Neural cell (in vitro differentiated cells): ENCODE measurements around the gene TSACC.

ENCODE experiments used
- EP300 ChIP-seq: fragments of 450-650 bp; conservative IDR thresholded peaks from 2 replicates; pipeline ENCODE4 v1.6.1; 2014; ENCODE audit warnings: antibody characterized with exemption, mild to moderate bottlenecking, moderate library complexity; ENCODE audit not compliant: poor library complexity, severe bottlenecking
- EZH2 ChIP-seq: fragments of 200-600, 300-800 bp; shearing (Covaris generic), sonication (generic); IDR thresholded peaks from 2 replicates; pipeline ENCODE4 v1.6.1; 2014; ENCODE audit warnings: antibody characterized with exemption, low read length, borderline replicate concordance, mild to moderate bottlenecking; ENCODE audit not compliant: insufficient read depth, poor library complexity, severe bottlenecking
- POLR2AphosphoS5 ChIP-seq: IDR thresholded peaks from 2 replicates; pipeline ENCODE4 v1.6.1; 2012
- SMC3 ChIP-seq: fragments of 450-650 bp; conservative IDR thresholded peaks from 2 replicates; pipeline ENCODE4 v1.6.1; 2014; ENCODE audit warnings: antibody characterized with exemption, mild to moderate bottlenecking, moderate library complexity; ENCODE audit not compliant: poor library complexity

GRCh38 chr1:156360534-156360933 lies 22.2 kb downstream of the TSACC start:
- TF ChIP-seq EZH2 (no peak), SMC3 (no peak), POLR2AphosphoS5 (no peak), EP300 (no peak)
